Fibroblast of skin of abdomen (primary cell): ENCODE results near the gene PRPSAP2.
"Not testable (repeated sequence)": the region's sequence is repeated elsewhere in the genome, so short reads cannot be mapped to it uniquely, and the experiment has no call there.

Experiments used
- DNase-seq: peaks from one replicate; pipeline ENCODE4 v3.0.0-alpha.2; 2013

Gene PRPSAP2

DNA sequence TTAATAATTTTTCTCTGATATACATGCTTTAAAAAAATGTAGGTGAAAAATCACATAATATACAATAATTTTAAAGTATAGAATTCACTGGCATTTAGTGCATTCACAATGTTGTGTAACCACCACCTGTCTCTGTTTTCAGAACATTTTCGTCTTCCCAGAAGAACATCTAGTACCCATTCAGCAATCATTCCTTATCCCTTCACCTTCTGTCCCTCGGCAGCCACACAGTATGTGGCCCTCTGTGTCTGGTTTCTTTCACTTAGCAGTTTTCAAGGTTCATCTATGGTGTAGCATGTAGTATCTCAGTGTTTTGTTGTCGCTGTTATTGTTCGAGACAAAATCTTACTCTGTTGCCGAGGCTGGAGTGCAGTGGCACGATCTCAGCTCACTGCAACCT lies 33.6 kb downstream of the PRPSAP2 start:
- no peak for DNase-seq

DNA sequence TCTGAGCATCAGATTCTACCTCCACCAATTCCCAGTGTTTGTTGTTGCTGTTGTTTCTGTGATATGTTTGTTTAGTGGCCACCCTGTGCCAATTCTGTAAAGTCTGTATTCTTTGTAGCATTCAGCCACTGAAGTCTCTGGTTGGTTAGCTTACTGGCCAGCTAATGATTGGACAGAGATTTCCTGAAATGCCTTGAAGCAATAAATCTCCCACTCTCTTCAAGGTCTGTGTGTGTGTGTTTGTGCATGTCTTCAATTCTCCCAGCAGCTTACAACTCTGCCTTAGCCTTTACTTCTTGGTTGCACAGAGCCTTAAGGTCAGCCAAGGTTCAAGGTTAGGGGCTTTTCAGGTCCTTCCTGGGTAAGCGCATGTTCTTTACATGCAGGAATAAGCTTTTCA lies 38.2 kb downstream of the PRPSAP2 start:
- no peak for DNase-seq

DNA sequence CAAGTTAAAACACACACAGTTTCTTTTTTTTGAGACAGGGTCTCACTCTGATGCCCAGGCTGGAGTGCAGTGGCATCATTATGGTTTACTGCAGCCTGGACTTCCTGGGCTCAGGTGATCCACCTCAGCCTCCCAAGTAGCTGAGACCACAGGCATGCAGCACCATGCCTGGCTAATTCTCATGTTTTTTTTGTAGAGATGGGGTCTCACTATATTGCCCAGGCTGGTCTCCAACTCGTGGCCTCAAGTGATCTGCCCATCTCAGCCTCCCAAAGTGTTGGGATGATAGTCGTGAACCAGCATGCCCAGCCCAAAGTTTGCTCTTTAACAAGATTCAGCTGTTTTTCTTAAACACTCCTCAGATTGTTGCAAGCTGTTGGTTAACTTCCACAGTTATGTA lies 39.0 kb downstream of the PRPSAP2 start:
- DNase-seq, result no peak

DNA sequence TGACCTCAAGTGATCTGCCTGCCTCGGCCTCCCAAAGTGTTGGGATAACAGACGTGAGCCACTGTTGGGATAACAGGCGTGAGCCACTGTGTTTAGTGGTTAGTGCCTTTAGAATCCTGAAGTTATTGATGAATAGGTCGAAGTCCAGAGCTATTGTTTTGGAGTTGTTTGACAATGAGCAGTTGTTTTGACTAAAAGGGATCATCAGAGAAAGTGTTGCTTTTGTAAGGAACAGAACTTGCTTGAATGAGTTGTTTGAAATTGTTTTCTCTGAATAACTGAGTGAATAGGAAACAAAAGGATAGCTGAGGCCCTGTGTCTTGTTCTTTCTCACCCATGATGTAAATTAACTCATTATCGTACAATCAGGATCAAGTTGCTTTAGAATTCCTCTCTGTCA lies 46.6 kb downstream of the PRPSAP2 start:
- no peak for DNase-seq

DNA sequence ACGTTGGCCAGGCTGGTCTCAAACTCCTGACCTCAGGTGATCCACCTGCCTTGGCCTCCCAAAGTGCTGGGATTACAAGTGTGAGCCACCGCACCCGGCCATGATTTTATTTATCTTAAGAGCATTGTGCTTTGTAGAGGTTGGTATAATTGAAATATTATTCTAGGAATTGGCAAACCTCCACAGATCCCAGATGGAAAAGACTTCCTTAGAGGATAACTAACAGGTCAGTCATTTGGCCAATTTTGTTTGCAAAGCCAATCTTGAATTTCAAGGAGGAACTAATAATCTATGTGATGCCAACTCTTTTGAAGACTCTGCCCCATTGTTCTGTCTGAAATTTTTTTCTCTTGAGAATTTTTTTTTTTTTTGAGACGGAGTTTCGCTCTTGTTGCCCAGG lies 47.3 kb downstream of the PRPSAP2 start:
- no peak for DNase-seq

DNA sequence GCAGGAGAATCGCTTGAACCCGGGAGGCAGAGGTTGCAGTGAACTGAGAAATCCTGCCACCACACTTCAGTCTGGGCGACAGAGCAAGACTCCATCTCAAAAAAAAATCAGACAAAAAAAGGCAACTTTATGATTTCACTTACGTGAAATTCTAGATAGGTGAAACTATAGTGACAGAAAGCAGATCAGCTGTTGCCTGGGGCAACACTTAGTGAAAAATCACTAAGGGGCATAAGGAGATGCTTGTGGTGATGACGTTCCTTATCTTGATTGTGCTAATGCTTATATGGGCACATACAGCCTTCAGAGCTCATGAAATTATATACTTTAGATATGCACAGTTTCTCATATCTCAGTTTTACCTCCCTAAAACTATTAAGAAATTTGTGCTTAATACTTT lies 52.4 kb downstream of the PRPSAP2 start:
- no peak for DNase-seq

DNA sequence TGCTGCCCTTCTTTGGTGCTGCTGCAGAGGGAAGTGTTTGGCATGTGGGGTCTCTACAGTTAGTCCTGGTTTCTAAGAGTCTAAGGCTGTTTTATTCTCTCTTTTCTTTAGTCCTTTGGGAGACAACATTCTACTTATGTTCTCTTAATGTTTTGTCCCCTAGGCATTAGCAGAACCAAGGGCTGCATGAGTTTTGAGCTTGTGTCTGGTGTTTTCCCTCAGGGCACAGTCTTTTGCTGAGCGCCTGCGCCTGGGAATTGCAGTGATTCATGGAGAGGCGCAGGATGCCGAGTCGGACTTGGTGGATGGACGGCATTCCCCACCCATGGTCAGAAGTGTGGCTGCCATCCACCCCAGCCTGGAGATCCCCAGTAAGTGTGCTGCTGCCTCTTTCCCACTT lies 53.0 kb downstream of the PRPSAP2 start:
- DNase-seq, result no peak

DNA sequence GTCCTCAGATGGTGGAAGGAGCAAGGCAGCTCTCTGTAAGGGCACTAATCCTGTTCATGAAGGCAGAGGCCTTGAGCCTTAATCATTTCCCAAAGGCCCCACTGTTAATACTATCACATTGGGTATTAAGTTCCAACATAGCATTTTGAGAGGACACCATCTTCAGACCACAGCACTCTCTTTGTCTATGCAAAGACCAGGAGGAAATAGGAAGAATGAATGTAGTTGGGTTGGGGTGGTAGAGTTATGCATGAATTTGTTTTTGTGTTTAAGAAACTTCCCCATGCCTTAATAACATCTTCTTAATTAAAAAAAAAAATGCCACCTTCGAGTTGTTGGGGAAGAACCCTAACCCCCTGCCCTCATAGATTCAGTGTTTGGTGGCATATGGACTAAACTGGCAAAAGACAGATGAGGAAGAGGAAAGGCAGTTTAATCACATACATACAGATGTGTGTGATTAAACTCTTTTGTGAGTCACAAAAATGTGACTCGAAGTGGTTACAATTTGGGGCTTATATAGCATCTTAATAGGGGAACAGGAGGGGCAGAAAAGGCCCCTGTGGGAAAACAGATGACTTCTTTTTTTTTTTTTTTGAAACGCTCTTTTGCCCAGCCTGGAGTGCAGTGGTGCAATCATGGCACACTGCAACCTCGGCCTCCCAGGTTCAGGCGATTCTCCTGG lies 59.0 kb downstream of the PRPSAP2 start:
- DNase-seq, result peak; percentile 57

DNA sequence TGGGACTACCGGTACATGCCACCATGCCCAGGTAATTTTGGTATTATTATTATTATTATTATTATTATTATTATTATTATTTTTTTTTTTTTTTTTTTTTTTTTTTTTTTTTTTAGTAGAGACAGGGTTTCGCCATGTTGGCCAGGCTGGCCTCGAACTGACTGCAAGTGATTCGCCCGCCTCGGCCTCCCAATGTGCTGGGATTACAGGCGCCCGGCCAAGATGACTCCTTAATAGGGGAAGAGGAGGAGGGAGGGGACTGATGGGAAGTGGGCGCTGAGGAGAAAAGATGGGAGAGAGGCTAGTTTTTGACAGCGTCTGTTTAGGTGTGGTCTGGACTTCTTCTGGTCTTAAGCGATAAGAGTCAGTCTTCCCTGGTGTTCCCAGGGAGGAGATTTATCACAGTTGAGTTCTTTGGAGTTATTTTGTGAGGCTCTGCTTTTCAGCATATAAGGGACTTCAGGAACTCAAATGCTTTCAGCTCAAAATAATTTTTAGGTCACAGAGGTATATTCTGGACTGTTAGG lies 59.6 kb downstream of the PRPSAP2 start:
- DNase-seq, result peak; percentile 13

DNA sequence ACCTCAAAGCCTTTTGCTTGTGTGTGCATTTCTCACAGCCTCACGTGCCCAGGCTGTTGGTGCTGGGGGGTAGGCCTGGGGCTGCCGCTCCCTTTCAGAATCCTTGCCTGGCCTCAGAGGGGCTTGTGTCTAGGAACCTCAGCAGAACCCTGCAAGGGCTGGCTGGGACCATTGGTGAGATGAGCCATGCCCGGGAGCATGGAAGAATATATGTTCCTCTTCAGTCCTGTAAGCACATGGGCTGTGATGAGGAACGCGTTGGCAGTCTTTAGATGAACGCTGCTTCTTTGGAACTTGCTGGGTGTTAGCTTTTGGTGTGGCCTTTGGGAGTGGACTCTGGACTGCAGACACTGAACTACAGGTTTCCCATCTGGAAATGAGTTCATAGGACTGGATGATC lies 62.0 kb downstream of the PRPSAP2 start:
- no peak for DNase-seq

DNA sequence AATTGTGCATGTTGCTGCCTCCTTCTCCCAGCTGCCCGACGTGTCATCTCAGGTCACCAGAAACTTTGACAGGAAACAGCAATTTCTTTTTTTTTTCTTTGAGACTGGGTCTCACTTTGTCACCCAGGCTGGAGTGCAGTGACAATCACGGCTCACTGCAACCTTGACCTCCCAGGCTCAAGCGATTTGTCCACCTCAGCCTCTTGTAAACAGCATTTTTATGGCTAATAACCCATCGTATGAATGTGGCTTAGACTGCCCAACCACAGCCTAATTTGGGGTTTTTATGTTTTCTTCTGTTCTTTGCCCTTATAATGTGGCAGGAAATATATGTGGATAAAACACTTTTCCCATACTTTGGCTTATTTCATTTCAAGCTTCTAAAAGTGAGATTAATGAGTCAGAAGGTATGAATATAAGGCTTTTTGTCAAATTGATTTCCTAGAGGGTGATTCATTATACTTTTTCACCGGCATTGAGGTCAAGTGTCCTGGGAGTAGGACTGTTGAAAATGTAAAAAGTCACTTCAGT lies 63.0 kb downstream of the PRPSAP2 start:
- DNase-seq, result peak; percentile 6

DNA sequence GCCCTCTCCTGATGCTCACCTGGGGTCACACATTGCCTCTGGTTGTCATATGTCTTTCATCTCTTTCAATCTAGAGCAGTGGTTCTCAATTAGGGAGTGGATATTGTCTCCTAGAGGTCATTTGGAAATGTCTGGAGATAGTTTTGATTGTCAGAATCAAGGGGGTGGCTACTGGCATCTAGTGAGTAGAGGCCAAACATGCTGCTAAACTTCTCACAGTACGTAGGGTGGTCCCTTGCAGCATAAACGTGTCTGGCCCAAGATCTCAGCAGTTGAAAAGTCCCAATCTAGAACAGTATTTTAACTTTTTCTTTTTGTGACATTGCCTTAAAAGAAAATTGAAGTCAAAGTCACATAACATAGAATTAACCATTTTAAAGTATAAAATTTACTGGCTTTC lies 63.6 kb downstream of the PRPSAP2 start:
- DNase-seq, result no peak

DNA sequence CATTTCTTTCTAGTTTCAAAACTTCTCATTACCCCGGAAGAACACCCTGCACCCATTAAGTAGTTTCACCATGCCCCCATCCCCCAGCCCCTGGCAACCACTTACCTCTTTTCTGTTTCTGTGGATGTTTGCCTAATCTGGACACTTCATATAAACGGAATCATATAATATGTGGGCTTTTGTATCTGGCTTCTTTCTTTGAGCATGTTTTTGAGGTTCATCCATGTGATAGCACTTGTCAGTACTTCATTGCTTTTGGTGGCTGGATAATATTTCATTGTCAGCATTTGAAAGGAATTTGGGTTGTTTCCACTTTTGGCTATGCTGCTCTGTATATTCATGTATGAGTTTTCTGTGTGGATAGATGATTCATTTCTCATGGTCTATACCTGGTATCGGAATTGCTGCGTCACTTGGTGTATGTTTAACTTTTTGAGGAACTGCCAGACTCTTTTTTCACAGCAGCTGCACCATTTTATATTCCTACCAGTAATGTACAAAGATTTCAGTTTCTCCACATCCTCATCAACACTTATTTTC lies 64.1 kb downstream of the PRPSAP2 start:
- peak; percentile 53 for DNase-seq

DNA sequence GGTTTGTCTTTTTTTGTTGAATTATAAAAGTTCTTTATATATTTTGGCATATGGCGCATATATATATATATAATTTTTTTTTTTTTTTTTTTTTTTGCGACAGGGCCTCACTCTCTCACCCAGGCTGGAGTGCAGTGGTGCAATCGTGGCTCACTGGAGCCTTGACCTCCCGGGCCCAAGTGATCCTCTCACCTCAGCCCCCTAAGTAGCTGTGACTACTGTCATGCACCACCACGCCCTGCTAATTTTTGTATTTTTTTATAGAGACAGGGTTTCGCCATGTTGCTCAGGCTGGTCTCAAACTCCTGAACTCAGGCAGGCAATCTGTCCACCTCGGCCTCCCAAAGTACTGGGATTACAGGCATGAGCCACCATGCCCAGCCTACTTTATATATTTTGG lies 64.7 kb downstream of the PRPSAP2 start:
- DNase-seq, result not testable (repeated sequence)

DNA sequence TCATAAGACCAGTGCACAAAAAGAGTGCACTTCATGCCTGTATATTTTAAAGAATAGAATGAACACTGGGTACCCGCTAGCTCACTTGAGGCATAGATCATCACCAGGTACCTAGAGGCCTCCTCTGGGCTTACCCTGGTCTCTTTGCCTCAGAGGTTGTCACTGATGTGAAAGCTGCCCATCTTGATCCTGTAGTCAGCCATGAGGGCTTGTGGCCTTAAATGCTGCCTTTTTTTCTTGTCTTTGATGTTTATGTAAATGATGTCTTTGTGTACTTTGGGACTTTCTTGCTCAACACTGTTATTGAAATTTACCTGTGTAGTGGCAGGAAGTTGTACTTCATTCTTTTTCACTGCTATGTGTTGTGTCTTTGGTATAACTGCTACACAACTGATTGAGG lies 67.3 kb downstream of the PRPSAP2 start:
- no peak for DNase-seq

DNA sequence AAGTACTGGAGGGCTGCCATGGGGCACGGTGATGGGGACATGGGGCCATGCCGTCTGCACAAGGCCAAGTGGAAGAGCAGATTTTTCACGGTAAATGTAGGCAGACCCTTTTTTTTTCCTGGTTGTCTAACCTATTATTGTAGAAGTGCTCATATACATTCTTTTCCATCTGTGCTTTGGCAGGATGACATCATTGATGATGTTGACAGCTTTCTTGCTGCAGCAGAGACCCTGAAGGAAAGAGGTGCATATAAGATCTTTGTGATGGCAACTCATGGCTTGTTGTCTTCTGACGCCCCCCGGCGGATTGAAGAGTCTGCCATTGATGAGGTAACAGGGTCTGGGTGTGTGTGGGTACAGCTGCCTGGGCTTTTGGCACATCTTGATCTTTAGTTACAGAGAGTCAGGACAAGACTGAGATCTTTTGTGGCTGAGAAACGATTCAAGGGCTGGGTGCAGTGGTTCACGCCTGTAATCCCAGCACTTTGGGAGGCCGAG lies 70.7 kb downstream of the PRPSAP2 start:
- no peak for DNase-seq

DNA sequence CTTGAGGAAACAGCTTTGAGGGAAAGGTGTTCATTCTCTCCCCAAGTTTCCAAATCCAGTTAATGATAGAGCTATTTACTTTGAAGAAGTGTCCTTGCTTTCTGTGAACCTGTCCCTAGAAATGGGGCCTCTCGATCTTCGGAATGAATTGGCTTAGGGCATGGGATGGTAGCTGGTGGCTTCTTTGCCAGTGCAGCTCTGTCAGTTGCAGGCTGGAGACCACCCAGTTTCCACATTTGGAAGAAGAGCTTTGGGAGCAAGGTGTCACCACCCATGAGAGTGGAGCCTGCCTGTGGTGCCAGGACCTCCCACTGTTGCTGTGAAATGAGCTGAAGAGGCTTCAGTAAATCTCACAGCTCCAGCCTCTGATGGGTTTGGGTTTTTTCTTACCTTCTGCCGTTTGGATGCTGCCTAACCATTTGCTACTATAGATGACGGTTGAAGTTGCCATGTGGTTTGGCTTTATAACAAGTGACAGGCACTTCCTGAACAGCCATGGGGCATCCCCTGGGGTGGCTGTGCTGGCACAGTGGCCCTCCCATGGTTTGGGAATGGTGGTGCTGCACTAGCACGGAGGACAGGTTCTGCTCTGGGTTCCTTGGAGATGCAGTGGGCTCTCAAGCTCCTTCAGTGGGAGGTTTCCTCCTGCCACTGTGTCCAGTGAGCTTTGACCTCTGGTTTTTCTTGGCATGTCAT lies 74.6 kb downstream of the PRPSAP2 start:
- no peak for DNase-seq

DNA sequence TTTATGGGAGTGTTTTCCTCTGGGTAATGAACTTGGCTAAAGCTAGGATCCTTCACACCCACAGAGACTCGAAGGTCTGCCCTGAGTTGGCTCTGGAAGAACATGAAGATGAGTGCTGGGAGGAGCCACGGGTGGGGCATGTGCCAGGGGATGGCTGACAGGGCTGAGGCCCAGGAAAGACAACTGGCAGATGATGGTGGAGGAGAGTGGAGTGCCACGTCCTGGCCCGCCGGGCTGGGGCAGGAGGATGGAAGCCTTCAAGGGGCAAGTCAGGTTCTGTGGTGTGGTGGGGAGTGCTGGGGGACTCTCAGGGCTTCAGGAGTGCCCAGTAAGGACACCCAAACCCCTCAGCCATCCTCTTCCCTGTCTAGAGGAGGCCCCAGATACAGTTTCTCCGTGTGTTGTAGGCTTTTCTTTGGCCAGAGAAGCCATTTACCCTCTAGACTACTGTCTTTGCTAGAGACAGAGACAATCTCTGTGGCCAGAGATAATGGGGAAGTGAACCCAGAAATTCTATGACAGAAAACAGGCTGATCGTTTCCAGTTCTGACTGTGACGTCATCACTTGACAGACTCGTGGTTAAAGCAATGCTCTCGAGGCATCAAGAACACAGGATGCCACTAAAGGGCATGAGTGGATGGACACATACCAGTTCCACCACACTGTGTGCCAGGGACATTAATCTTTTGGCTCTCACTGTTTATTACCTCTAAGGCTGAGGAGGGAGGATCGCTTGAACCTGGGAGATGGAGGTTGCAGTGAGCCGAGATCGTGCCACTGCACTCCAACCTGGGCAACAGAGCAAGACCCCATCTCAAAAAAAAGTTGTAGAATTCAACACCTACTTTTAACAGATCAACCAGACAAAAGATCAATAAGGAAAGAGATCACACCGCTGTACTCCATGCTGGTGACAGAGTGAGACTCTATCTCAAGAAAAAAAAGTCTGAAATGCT lies 75.4 kb downstream of the PRPSAP2 start:
- no peak for DNase-seq

DNA sequence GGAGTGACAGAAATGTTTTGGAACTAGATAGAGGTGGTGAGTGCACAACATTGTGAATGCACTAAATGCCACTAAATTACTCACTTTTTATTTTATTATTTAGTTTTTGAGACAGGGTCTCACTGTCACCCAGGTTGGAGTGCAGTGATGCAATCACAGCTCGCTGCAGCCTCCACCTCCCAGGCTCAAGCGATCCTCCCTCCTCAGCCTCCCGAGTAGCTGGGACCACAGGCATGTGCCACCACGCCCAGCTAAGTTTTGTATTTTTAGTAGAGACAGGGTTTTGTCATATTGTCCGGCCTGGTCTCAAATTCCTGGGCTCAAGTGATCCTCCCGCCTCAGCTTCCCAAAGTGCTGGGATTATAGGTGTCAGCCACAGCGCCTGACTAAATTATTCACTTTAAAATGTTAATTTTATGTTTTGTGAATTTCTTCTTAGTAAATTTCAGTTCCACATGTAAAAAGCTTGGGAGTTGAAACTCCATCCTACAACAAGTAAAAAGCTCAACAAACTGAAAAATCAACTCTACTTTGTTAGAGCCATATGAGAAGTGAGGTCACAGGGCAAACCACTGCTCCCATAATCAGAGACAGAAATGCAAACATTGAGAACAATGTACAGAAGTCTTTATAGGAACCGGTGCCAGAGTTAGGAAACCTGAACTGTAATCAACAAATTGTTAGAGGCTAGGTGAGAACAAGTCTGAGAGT lies 80.2 kb downstream of the PRPSAP2 start:
- no peak for DNase-seq

DNA sequence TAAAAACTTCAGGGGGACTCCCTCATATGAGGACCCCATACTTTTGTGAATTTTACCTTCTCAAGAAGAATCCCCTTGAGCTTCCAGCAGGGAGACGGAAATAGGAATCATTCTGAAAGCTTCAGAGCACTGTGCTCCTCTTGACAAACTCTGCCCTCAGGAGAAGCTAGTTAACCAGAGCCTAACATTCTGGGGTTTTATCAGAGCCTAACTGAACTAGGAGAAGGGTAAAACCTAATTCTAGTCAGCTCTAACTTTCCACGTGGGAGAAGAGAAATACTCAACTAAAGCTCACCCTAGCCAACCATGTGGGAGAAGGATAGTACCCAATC lies 80.7 kb downstream of the PRPSAP2 start:
- no peak for DNase-seq

DNA sequence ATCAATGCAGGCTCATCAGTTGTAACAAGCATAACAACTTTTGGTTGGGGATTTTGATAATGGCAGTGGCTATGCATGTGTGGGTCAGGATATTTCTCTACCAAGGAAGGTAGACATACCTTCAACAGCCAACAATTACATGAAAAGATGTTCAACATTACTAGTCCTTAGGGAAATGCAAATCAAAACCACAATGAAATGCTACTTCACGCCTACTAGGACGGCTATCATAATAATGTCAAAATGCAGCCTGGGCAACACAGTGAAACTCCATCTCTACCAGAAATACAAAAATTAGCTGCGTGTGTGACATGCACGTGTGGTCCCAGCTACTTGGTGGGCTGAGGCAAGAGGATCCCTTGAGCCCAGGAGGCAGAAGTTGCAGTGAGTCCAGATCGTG lies 86.7 kb downstream of the PRPSAP2 start:
- DNase-seq, result no peak

DNA sequence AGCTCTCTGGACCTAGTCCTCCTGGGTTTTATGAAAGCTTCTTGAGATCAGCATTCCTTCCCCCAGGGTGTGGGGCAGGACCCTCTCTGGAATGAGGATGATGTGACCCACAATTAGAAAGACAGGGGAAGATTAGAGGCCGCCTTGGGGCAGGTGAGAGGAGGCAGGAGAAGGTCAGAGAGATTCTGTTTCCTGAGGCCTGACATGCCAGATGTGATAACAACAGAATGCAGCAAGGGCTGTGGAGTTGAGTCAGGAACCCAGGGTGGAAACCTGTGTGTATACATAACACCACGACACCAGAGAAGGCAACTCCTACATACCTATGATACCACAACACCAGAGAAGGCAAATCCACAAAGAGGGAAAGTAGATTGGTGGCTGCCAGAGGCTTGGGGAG lies 88.6 kb downstream of the PRPSAP2 start:
- no peak for DNase-seq
